GM18505 (cell line): ENCODE measurements around the gene MBD1.
"Not testable (repeated sequence)": the region's sequence is repeated elsewhere in the genome, so short reads cannot be mapped to it uniquely, and the experiment has no call there.

Experiments
- ATAC-seq: cut with Tn5 transposase; IDR thresholded peaks from one replicate; pipeline ENCODE4 v1.9.1; 2021; ENCODE audit not compliant: unreplicated experiment
- POLR2A ChIP-seq: IDR thresholded peaks from 4 replicates; pipeline ENCODE4 v1.6.1; 2011; ENCODE audit warnings: borderline replicate concordance; ENCODE audit not compliant: insufficient read depth, insufficient read length; ENCODE audit errors: extremely low read depth

Gene MBD1

GRCh38 chr18:50306944-50307343 lies 25.6 kb upstream of the MBD1 start:
- TF ChIP-seq POLR2A = no peak
- ATAC-seq = no peak

DNA sequence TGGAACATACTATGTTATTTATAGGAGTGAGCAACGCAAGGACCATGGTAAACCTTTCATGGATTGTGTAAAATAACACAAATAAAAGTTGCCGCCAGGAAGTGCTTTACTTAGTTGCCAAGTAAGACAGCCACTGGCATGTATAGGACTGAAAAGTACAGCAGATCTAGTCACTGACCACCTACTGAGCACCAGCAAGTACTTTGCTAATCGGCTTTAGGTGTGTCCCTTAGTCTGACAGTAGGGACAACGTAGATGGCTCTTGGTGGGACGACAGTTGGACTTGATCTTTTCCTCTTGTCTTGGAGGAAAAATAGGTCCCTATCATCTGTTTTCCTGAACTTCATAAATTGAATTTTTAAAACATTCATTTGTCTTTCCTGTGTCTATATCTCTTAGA lies 19.8 kb upstream of the MBD1 start:
- ATAC-seq = no peak
- TF ChIP-seq POLR2A = no peak

DNA sequence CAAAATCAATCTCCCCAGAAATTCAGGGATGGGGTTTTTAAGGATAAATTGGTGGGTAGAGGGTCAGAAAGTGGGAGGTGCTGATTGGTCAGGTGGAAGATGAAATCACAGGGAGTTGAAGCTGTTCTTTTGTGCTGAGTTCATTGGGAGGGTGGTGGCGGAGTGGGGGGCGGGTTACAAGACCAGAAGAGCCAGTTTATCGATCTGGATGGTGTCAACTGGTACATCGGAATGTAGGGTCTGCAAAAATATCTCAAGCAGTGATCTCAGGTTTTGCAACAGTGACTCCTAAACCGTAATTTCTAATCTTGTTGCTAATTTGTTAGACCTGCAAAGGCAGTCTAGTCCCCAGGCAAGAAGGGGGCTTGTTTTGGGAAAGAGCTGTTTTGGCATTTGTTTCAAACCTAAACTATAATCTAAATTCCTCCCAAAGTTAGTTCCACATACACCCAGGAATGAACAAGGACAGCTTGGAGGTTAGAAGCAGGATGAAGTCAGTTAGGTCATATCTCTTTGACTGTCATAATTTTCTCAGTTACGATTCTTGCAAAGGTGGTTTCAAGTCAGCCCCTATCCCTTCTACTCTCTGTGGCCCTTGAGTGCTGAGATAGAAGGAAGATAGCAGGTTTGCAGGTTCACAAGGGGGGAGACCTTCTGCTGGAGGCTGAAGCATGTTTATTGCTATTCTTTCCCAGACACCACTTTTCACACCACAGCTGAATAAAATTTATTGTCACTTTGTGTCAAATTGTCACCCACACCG lies 18.5 kb upstream of the MBD1 start:
- ATAC-seq = no peak

DNA sequence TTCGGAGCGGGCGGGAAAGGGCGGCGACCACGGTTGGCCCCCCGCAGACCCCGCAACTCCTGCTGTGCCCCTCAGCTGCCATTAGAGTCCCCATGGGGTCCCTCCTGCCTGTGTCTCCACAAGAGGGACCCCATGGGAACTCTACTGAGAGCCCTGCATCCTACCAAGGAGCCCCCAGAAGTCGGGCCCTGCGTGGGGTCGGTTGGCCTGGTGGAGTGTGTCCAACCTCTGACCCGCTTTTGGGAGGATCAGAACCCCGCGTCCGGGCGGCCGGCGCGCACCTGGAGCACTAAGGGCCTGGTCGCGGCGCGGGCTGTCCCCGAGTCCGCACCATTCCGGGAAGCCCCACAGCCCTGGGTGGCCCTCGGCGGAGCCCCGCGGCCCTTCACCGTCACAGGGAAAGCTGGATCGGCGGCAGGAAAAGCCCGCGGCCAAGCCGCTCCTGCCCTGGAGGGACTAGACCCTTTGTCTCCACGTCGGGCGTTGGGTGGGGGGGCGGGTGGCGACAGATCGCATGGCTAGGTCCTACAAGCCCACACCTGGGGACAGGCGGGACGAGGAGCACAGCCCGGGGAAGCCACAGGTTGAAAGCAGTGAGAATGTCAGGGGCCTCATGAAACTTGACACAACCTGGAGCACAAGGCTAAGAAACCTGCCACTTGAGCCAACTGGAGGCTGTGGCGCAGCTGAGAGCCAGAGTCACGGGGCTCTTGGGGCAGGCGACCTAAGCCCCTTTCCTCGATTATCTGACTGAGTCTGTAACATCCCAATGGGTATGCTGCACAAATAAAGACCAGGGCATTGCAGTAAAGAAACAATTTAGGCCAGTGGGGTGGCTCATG lies 17.3 kb upstream of the MBD1 start:
- no peak for ATAC-seq

More for the DNA sequence above, 18.5 kb upstream of the MBD1 start:
- no peak for TF ChIP-seq POLR2A

DNA sequence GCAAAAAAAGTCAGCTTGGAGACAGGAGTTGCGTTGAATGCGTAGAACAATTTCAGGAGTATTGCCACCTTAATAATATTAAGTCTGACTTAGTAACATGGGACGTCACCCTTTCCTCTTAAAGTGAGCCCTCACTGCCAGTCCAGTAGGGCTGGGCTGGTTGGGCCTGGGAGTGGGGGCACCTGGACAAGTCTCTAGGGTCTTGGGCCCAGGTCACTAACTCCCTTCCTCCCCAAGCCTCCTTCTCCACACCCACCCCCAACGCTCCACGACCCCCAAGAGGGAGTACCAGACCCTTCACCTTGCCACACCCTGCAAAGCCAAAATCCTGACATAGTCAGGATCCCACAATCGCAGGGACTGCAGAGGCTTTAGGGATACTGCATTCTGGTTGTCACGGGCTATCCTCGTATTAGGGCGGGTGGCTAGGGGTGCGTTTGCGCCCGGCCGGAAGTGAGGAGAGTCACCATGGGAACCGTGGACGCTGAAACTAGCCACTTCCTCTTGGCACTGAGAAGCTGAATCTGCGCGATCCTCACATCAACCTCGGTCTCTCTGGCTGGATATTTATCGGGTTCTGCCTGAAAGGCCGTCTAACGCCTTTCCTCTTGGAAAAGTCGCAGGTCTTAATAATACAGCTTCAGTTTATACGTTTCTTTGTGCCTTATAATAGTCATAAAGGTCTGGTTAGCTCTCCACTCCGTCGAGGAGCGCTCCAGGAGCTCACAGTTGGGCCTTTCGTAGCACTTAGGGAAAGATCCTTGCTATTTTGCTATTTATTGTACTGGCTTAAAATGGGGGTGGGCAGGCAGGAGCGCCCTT lies 16.5 kb upstream of the MBD1 start:
- no peak for TF ChIP-seq POLR2A
- ATAC-seq = peak; percentile 98

More for the DNA sequence above, 17.3 kb upstream of the MBD1 start:
- TF ChIP-seq POLR2A = no peak

- no peak for ATAC-seq
- TF ChIP-seq POLR2A = no peak
Measured at GRCh38 chr18:50293039-50293438, 11.7 kb upstream of the MBD1 start.

DNA sequence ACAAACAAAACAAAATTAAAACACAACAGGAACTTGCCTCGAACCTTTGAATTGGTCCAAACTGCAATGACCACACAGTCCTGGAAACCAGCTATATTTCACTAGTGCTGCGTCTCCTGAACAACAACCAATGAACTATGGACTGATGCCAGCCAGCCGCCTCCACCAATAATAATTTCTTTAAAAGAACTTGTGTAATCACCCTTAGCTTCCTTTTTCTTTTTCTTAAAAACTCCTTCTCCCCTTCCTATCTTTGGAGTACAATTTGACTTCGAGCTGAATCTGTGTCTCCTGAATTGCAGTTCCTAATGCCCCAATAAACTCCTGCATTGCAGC lies 7.8 kb upstream of the MBD1 start:
- no peak for TF ChIP-seq POLR2A

GRCh38 chr18:50288348-50289107 lies 7.2 kb upstream of the MBD1 start:
- not testable (repeated sequence) for ATAC-seq

More for the DNA sequence above, 7.8 kb upstream of the MBD1 start:
- ATAC-seq = no peak

DNA sequence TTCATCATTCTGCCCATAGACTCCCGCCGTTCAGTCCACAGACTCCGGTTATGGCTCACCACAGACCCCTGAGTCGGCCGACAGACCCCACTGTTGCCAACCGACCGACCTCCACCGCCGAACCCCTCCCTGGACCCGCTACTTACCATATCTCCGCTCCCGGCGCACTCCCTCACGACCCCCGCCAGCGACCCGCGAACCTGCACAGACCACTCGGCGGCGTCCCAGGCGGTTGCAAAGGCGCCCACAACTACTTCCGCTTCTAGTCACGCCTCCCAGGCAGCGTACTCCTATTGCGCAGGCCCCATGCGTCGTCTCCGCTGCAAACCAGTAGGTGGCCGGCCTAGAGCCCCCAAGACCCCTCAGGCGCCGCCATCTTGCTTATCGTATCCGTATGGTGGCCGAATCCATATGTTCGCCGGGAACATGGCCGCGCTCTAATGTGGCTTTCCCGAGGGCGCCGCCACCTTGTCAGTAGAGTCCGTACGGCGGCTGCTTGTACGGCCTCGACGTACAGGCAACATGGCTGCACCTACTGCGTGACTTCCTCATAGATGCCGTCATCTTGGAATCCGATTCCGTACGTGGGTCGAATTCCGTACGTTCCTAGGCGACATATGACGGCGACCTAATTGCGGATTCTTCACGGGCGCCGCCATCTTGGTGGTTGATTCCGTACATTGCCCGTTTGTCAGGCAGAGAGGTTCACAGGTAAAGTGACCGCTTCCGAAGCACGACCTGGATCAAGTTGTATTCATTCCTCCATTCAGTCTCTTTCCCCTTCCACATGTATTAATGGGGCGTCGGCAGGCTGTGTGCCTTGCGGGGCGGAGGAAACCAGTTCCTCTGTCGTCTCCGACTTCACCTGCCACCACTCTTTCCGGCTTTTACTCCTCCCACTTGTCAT lies 6.4 kb upstream of the MBD1 start, which contains the start of gene CXXC1:
CXXC1 (minus strand) TSS at position 252 of the 907 bp plus-strand sequence; CDS start at position 149, 103 bp downstream.
- peak; percentile 69 for TF ChIP-seq POLR2A
- peak; percentile 87 for ATAC-seq

GRCh38 chr18:50287028-50287440 lies 5.7 kb upstream of the MBD1 start:
- no peak for TF ChIP-seq POLR2A
- ATAC-seq = no peak

GRCh38 chr18:50286391-50287027 lies 5.2 kb upstream of the MBD1 start:
- ATAC-seq = no peak

More at GRCh38 chr18:50286391-50287027, 5.2 kb upstream of the MBD1 start:
- peak; percentile 45 for TF ChIP-seq POLR2A
